GM23248 (cell line): Measurements from ENCODE around the gene TAPBP. TPM values are rescaled to one million over a fixed set of nuclear protein-coding genes. Genes with fewer than 3 reads are reported as not detected.

Experiments
- DNase-seq: peaks from one replicate; pipeline ENCODE4 v3.0.0-alpha.2; 2015
- H2AFZ ChIP-seq: fragments of 200-600 bp; sonication (generic); 2 replicates; pipeline ENCODE4 v1.6.1; 2016; ENCODE audit warnings: antibody characterized with exemption
- H3F3A ChIP-seq: fragments of 200-600 bp; sonication (generic); 2 replicates; pipeline ENCODE4 v1.6.1; 2016; ENCODE audit warnings: mild to moderate bottlenecking, antibody characterized with exemption, mixed run types; ENCODE audit not compliant: insufficient read depth
- H3K27ac ChIP-seq: fragments of 200-600 bp; sonication (generic); 2 replicates; pipeline ENCODE4 v1.5.1; 2016; ENCODE audit warnings: mild to moderate bottlenecking
- H3K27me3 ChIP-seq: fragments of 200-600 bp; sonication (generic); replicated peaks from 2 replicates; pipeline ENCODE4 v1.6.1; 2016; ENCODE audit warnings: mild to moderate bottlenecking; ENCODE audit not compliant: insufficient read depth
- H3K36me3 ChIP-seq: fragments of 200-600 bp; sonication (generic); 2 replicates; pipeline ENCODE4 v1.6.1; 2016; ENCODE audit warnings: low read depth, mild to moderate bottlenecking
- H3K4me1 ChIP-seq: fragments of 200-600 bp; sonication (generic); 2 replicates; pipeline ENCODE4 v1.6.1; 2016; ENCODE audit warnings: mild to moderate bottlenecking; ENCODE audit not compliant: insufficient read depth
- H3K4me2 ChIP-seq: fragments of 200-600 bp; sonication (generic); one replicate; pipeline ENCODE4 v1.6.1; 2016; ENCODE audit warnings: mild to moderate bottlenecking; ENCODE audit not compliant: unreplicated experiment
- H3K4me3 ChIP-seq: fragments of 200-600 bp; sonication (generic); 2 replicates; pipeline ENCODE4 v1.5.1; 2016; ENCODE audit warnings: mild to moderate bottlenecking
- H3K79me2 ChIP-seq: fragments of 200-600 bp; sonication (generic); 2 replicates; pipeline ENCODE4 v1.6.1; 2016; ENCODE audit warnings: mild to moderate bottlenecking; ENCODE audit not compliant: insufficient read depth
- H3K9ac ChIP-seq: fragments of 200-600 bp; sonication (generic); 2 replicates; pipeline ENCODE4 v1.6.1; 2016; ENCODE audit warnings: mild to moderate bottlenecking
- H3K9me2 ChIP-seq: fragments of 200-600 bp; sonication (generic); 2 replicates; pipeline ENCODE4 v1.6.1; 2016; ENCODE audit warnings: mixed run types, mild to moderate bottlenecking, moderate library complexity; ENCODE audit not compliant: insufficient read depth
- H3K9me3 ChIP-seq: fragments of 200-600 bp; sonication (generic); one replicate; pipeline ENCODE4 v1.6.1; 2017; ENCODE audit warnings: low read depth
- H4K20me1 ChIP-seq: fragments of 200-600 bp; sonication (generic); 2 replicates; pipeline ENCODE4 v1.6.0; 2016; ENCODE audit not compliant: insufficient read depth
- EZH2 ChIP-seq: fragments of 200-600 bp; sonication (generic); IDR thresholded peaks from 2 replicates; pipeline ENCODE4 v1.6.1; 2018; ENCODE audit warnings: antibody characterized with exemption, mild to moderate bottlenecking; ENCODE audit not compliant: insufficient read depth, poor library complexity, severe bottlenecking
- EZH2phosphoT487 ChIP-seq: fragments of 200-600 bp; sonication (generic); IDR thresholded peaks from 2 replicates; pipeline ENCODE4 v1.6.1; 2018; ENCODE audit warnings: antibody characterized with exemption, moderate library complexity, mild to moderate bottlenecking, low read depth; ENCODE audit not compliant: insufficient read depth
- WGBS, 2 experiments: methylation state at CpG; one replicate each; pipeline ENCODE4 v1.1.6; 2015 to 2017; ENCODE audit warnings: low lambda C conversion rate in 2 of 2, low coverage in 1 of 2; ENCODE audit errors: missing lambda C conversion rate in 2 of 2; 5-methylcytosine and 5-hydroxymethylcytosine counted together
- in situ Hi-C: fragments of 300-500 bp; cut with MboI; formaldehyde crosslinking; loops from 2 replicates; pipeline ENCODE4 v1.15.0; 2020
- polyA plus RNA-seq: library from polyadenylated mRNA; unstranded; fragments of >200 nt; fragmentation: Nextera tagmentation; extraction: Ambion mirVana; gene quantifications from 2 replicates; pipeline ENCODE4 v1.2.1, GENCODE V29; 2016
- total RNA-seq: library from RNA; depleted of rRNA; stranded (reverse); fragments of >200 nt; shearing (Covaris generic); gene quantifications from 2 replicates; pipeline ENCODE4 v1.2.3, GENCODE V29; 2014

Gene TAPBP
- total and polyA plus RNA-seq, 2 experiments from 2014 or later = 68.7 to 75.8 TPM

GRCh38 chr6:33324125-33324524 is 10.2 kb upstream of the TAPBP start:
- no peak overlapping the region for H3K27ac ChIP-seq
- no peak for TF ChIP-seq EZH2phosphoT487
- peaks cover 22% of the 10 kb centered on the region; the same call in 1 of the 2 replicates for H3F3A ChIP-seq
- peaks cover 6% of the 10 kb centered on the region; the same call in 1 of the 2 replicates for H3K36me3 ChIP-seq
- peaks cover 36% of the 10 kb centered on the region for H3K79me2 ChIP-seq
- peak overlapping the region; percentile 87 for H3K4me2 ChIP-seq
- peak overlapping the region; percentile 94 for H3K4me3 ChIP-seq
- no peaks in the 10 kb centered on the region for H3K9me2 ChIP-seq
- no peak for DNase-seq
- H2AFZ ChIP-seq = peak overlapping the region; percentile 93
- WGBS, 2 experiments = 14 to 18% methylated on average over 7 of the region's 7 CpGs
- no peak overlapping the region for H3K9ac ChIP-seq
- H3K27me3 ChIP-seq = no peaks in the 10 kb centered on the region
- H3K9me3 ChIP-seq = no peaks in the 10 kb centered on the region
- in situ Hi-C loops = no loop called here
- no peaks in the 10 kb centered on the region for H4K20me1 ChIP-seq
- peaks cover 19% of the 10 kb centered on the region for H3K4me1 ChIP-seq

GRCh38 chr6:33323623-33323948 is 9.7 kb upstream of the TAPBP start:
- Histone ChIP-seq H3K9me3 (no peaks in the 10 kb centered on the region), H3F3A (peaks cover 26% of the 10 kb centered on the region), H4K20me1 (no peaks in the 10 kb centered on the region), H3K27me3 (no peaks in the 10 kb centered on the region), H2AFZ (peak overlapping the region; percentile 93), H3K4me1 (peaks cover 20% of the 10 kb centered on the region), H3K9ac (peak overlapping the region; percentile 94), H3K4me3 (peak overlapping the region; percentile 94), H3K4me2 (peak overlapping the region; percentile 87), H3K36me3 (peaks cover 11% of the 10 kb centered on the region; the same call in 1 of the 2 replicates), H3K27ac (peak overlapping the region; percentile 60), H3K79me2 (peaks cover 42% of the 10 kb centered on the region), H3K9me2 (no peaks in the 10 kb centered on the region)
- in situ Hi-C loops = no loop called here
- TF ChIP-seq EZH2phosphoT487 (no peak), EZH2 (no peak)
- DNase-seq = no peak
- WGBS, 2 experiments = 2% methylated on average over 12 of the region's 12 CpGs

- Histone ChIP-seq H3K9me3 (no peaks in the 10 kb centered on the region), H2AFZ (no peak overlapping the region), H3K9me2 (no peaks in the 10 kb centered on the region), H3K4me1 (peaks cover 26% of the 10 kb centered on the region), H3K4me2 (peak overlapping the region; percentile 87), H3F3A (peaks cover 34% of the 10 kb centered on the region), H3K36me3 (peaks cover 13% of the 10 kb centered on the region; the same call in 1 of the 2 replicates), H3K9ac (peak overlapping the region; percentile 94; the same call in 1 of the 2 replicates), H3K4me3 (peak overlapping the region; percentile 94; the same call in 1 of the 2 replicates), H4K20me1 (no peaks in the 10 kb centered on the region), H3K79me2 (peaks cover 51% of the 10 kb centered on the region), H3K27ac (peak overlapping the region; percentile 77), H3K27me3 (no peaks in the 10 kb centered on the region)
- no peak for DNase-seq
- WGBS, 2 experiments = 69 to 81% methylated on average over 8 to 9 of the region's 9 CpGs
- in situ Hi-C loops = no loop called here
- TF ChIP-seq EZH2phosphoT487 = no peak
- no peak for TF ChIP-seq EZH2
Observed at GRCh38 chr6:33321227-33321626, 7.3 kb upstream of the TAPBP start.

GRCh38 chr6:33320315-33321181 is 6.7 kb upstream of the TAPBP start:
- in situ Hi-C loops = no loop called here
- H4K20me1 ChIP-seq = no peaks in the 10 kb centered on the region
- no peaks in the 10 kb centered on the region for H3K9me2 ChIP-seq
- H3K27ac ChIP-seq = peak overlapping the region; percentile 77
- no peak overlapping the region for H2AFZ ChIP-seq
- H3K4me3 ChIP-seq = peak overlapping the region; percentile 94; the same call in 1 of the 2 replicates
- TF ChIP-seq EZH2phosphoT487 = no peak
- TF ChIP-seq EZH2 = no peak
- peaks cover 26% of the 10 kb centered on the region for H3K4me1 ChIP-seq
- H3K9me3 ChIP-seq = no peaks in the 10 kb centered on the region
- peak; percentile 94 for DNase-seq
- peaks cover 13% of the 10 kb centered on the region; the same call in 1 of the 2 replicates for H3K36me3 ChIP-seq
- H3K4me2 ChIP-seq = peak overlapping the region; percentile 87
- peak overlapping the region; percentile 94 for H3K9ac ChIP-seq
- H3F3A ChIP-seq = peaks cover 34% of the 10 kb centered on the region
- 62 to 67% methylated on average over 32 of the region's 32 CpGs for WGBS, 2 experiments
- H3K27me3 ChIP-seq = no peaks in the 10 kb centered on the region
- peaks cover 51% of the 10 kb centered on the region for H3K79me2 ChIP-seq
